22Rv1 (cell line): Measurements from ENCODE around the gene SLC26A6.
A peak's percentile ranks its signal among the peaks of the same experiment; 100 is the strongest.

Experiments
- CTCF ChIP-seq: fragments of 450-650 bp; IDR thresholded peaks from 2 replicates; pipeline ENCODE4 v1.5.1; 2017; ENCODE audit warnings: mild to moderate bottlenecking
- ZFX ChIP-seq: fragments of 450-650 bp; IDR thresholded peaks from 2 replicates; pipeline ENCODE4 v1.6.1; 2017; ENCODE audit warnings: antibody characterized with exemption, borderline replicate concordance

GRCh38 chr3:48635222-48636021 is at the start of gene SLC26A6:
- TF ChIP-seq CTCF (peak; percentile 76), ZFX (no peak)
